Ishikawa (cell line): ENCODE data around the gene CDC123.

Experiments
- CEBPB ChIP-seq: IDR thresholded peaks from 2 replicates; pipeline ENCODE4 v1.6.1; 2012
- CREB1 ChIP-seq: IDR thresholded peaks from 2 replicates; pipeline ENCODE4 v1.6.1; 2012; ENCODE audit warnings: low read depth
- EGR1 ChIP-seq: IDR thresholded peaks from 2 replicates; pipeline ENCODE4 v1.6.1; 2012
- EP300 ChIP-seq: IDR thresholded peaks from 2 replicates; pipeline ENCODE4 v1.6.1; 2012; ENCODE audit warnings: borderline replicate concordance
- FOXM1 ChIP-seq: IDR thresholded peaks from 2 replicates; pipeline ENCODE4 v1.6.1; 2012; ENCODE audit warnings: low read depth, borderline replicate concordance
- NFIC ChIP-seq: IDR thresholded peaks from 2 replicates; pipeline ENCODE4 v1.6.1; 2012
- RAD21 ChIP-seq: IDR thresholded peaks from 2 replicates; pipeline ENCODE4 v1.6.1; 2012; ENCODE audit warnings: low read depth
- TAF1 ChIP-seq: IDR thresholded peaks from 2 replicates; pipeline ENCODE4 v1.6.1; 2012; ENCODE audit warnings: low read depth, mild to moderate bottlenecking
- TCF12 ChIP-seq: IDR thresholded peaks from 2 replicates; pipeline ENCODE4 v1.6.1; 2012; ENCODE audit warnings: low read depth
- TEAD4 ChIP-seq: IDR thresholded peaks from 2 replicates; pipeline ENCODE4 v1.6.1; 2012
- YY1 ChIP-seq: IDR thresholded peaks from 2 replicates; pipeline ENCODE4 v1.6.1; 2012; ENCODE audit warnings: low read depth
- ZBTB7A ChIP-seq: IDR thresholded peaks from 2 replicates; pipeline ENCODE4 v1.6.1; 2012; ENCODE audit warnings: low read depth
- TF ChIP-seq, protein P1 (sequence below): IDR thresholded peaks from 2 replicates; pipeline ENCODE4 v1.6.1; 2012
- TF ChIP-seq, protein P2 (sequence below): IDR thresholded peaks from 2 replicates; pipeline ENCODE4 v1.6.1; 2012; ENCODE audit warnings: low read depth, mild to moderate bottlenecking
- TF ChIP-seq, protein P3 (sequence below): IDR thresholded peaks from 2 replicates; pipeline ENCODE4 v1.6.1; 2012

The CDC123 gene

DNA sequence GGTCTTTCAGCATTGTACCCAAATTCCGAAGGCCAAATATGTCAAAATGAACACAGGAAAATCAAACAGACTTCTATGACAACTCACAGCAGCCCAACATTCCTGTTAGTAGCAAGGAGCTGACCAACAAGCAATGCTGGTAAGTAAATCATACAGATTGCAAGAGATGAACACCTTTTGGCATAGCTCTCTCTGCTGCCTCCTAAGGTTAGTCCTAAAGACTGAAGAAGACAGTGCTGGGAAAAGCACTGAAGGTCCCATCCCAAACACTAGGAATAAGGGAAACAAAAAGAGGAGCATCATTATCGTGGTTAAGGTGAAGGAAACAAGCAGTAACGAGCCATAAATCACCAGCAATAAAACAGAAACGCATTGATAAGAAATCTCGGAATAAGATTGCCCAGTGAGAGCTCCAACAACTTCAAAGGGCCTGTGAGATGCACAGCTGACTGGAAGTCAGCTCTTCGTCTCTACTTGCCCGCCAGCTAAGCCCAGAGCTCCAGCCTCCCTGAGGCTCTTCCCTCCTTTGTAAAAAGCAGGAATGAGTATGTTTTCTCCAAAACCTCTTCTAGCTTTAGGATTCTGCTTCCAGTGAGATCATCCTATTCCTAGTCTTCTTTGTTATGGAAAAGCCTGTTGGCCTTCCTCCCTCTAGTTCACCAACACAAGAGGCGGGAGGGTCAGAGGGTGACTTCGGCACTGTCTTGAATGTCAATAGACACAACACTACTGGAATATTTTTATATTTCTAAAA, 15.6 kb upstream of the CDC123 start:
- TF ChIP-seq, protein P1, sequence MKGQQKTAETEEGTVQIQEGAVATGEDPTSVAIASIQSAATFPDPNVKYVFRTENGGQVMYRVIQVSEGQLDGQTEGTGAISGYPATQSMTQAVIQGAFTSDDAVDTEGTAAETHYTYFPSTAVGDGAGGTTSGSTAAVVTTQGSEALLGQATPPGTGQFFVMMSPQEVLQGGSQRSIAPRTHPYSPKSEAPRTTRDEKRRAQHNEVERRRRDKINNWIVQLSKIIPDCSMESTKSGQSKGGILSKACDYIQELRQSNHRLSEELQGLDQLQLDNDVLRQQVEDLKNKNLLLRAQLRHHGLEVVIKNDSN = no peak
- TF ChIP-seq TCF12 (no peak), TEAD4 (no peak), YY1 (no peak), CEBPB (no peak), FOXM1 (no peak)

DNA sequence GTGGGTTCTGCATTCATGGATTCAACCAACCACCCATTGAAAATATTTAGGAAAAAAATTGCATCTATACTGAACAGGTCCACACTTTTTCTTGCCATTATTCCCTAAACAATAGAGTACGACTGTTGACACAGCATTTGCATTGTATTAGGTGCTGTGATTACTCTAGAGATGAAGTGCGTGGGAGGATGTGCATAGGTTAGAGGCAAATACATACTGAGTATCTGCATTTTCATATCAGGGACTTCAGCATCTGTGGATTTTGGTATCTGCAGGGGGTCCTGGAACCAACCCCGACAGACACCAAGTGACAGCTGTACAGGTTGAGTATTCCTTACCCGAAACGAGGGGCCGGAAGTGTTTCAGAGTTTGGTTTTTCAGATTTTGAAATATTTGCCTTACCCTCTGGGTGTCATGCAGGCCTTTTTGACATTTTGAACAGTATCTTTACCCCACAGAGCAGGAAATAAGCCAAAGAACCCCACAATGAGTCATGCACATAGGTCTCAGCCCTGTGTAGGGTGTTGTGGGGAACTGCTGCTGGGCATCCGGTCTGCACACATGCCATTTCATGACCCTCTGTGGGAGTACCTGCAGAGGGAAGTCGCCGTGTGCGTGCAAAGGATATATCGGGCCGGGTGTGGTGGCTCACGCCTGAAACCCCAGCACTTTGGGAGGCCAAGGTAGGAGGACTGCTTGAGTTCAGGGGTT, 14.8 kb upstream of the CDC123 start:
- TF ChIP-seq, protein P2, sequence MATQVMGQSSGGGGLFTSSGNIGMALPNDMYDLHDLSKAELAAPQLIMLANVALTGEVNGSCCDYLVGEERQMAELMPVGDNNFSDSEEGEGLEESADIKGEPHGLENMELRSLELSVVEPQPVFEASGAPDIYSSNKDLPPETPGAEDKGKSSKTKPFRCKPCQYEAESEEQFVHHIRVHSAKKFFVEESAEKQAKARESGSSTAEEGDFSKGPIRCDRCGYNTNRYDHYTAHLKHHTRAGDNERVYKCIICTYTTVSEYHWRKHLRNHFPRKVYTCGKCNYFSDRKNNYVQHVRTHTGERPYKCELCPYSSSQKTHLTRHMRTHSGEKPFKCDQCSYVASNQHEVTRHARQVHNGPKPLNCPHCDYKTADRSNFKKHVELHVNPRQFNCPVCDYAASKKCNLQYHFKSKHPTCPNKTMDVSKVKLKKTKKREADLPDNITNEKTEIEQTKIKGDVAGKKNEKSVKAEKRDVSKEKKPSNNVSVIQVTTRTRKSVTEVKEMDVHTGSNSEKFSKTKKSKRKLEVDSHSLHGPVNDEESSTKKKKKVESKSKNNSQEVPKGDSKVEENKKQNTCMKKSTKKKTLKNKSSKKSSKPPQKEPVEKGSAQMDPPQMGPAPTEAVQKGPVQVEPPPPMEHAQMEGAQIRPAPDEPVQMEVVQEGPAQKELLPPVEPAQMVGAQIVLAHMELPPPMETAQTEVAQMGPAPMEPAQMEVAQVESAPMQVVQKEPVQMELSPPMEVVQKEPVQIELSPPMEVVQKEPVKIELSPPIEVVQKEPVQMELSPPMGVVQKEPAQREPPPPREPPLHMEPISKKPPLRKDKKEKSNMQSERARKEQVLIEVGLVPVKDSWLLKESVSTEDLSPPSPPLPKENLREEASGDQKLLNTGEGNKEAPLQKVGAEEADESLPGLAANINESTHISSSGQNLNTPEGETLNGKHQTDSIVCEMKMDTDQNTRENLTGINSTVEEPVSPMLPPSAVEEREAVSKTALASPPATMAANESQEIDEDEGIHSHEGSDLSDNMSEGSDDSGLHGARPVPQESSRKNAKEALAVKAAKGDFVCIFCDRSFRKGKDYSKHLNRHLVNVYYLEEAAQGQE = no peak
- TF ChIP-seq CEBPB = no peak
- TF ChIP-seq, protein P1 = no peak
- TF ChIP-seq TAF1 = no peak
- TF ChIP-seq EGR1 = no peak

DNA sequence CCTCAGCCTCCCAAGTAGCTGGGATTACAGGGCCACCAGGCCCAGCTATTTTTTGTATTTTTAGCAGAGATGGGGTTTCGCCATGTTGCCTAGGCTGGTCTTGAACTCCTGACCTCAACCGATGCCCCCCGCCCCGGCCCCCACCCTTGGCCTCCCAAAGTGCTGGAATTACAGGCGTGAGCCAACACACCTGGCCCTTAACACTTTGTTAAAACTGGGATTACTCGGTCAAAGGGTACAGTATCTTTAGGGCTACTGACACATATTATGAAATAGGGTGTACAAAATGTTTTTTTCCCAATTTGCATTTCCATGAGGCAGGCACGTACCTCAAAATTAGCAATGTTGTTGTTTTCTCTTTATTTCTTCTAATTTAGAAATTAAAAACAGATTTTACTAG, 11.8 kb upstream of the CDC123 start:
- TF ChIP-seq, protein P1 = no peak

DNA sequence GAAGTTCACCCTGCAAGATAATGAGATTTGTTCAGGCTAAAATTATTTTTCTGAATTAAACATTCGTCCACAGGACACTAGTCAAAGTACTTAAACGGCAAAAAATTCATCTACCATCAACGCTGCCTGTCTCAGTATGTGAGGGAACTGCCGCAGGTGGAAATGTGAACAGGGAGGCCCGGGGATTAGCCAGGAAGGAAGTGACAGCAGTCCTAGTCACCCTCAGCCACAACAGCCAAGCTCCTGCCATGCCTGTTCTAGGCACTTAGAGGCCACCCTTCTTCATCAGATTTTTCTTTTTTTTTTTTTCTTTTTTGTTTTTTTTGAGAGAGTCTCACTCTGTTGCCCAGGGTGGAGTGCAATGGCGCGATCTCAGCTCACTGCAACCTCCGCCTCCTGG, 9.7 kb upstream of the CDC123 start:
- TF ChIP-seq YY1 = no peak
- no peak for TF ChIP-seq TCF12
- TF ChIP-seq TEAD4 = no peak
- no peak for TF ChIP-seq CREB1
- no peak for TF ChIP-seq EGR1
- TF ChIP-seq, protein P3, sequence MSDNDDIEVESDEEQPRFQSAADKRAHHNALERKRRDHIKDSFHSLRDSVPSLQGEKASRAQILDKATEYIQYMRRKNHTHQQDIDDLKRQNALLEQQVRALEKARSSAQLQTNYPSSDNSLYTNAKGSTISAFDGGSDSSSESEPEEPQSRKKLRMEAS = no peak
- no peak for TF ChIP-seq CEBPB
- no peak for TF ChIP-seq RAD21
- no peak for TF ChIP-seq ZBTB7A
- TF ChIP-seq FOXM1 = no peak
- TF ChIP-seq EP300 = no peak
- TF ChIP-seq, protein P1 = no peak
- TF ChIP-seq NFIC = no peak

DNA sequence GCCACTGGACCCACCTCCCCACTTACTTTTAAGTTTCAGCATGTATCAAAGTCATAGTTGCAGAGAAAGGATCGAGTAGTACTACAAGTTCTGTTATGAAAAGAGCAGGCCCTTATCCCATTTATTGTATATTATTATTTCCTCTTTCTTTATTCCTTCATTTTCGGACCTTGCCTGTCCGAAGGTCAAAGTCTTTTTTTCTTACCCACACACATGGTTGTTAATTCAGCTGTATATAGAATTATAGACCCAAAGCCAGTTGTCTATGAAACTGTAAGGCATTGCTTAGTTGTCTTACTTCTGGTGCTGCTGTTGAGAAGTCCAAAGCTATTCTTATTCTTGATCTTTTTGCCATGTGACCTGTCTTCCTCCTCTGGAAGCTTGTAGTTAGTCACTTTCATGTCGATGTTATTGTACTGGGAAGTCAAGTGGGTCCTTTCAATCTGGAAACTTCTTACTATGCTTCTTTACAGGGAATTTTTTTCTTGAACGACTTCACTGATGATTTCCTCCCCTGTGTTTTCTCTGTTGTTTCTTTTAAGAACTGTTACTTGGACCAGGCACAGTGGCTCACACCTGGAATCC, 8.6 kb upstream of the CDC123 start:
- no peak for TF ChIP-seq NFIC
- TF ChIP-seq ZBTB7A = no peak
- TF ChIP-seq EP300 = no peak
- no peak for TF ChIP-seq TAF1
- TF ChIP-seq RAD21 = no peak
- TF ChIP-seq FOXM1 = no peak
- TF ChIP-seq, protein P2 = no peak
- TF ChIP-seq TCF12 = no peak
- TF ChIP-seq, protein P3 = no peak
- no peak for TF ChIP-seq EGR1
- no peak for TF ChIP-seq CREB1
- TF ChIP-seq YY1 = no peak
- no peak for TF ChIP-seq TEAD4
- TF ChIP-seq, protein P1 = no peak
- no peak for TF ChIP-seq CEBPB
